HG02981 (cell line): ENCODE measurements around the gene STAC.
"Not testable (repeated sequence)": the region's sequence is repeated elsewhere in the genome, so short reads cannot be mapped to it uniquely, and the experiment has no call there.

Experiments used
- ATAC-seq: cut with Tn5 transposase; IDR thresholded peaks from one replicate; pipeline ENCODE4 v1.9.1; 2021; ENCODE audit warnings: mild to moderate bottlenecking, moderate library complexity; ENCODE audit not compliant: unreplicated experiment

Gene STAC

DNA sequence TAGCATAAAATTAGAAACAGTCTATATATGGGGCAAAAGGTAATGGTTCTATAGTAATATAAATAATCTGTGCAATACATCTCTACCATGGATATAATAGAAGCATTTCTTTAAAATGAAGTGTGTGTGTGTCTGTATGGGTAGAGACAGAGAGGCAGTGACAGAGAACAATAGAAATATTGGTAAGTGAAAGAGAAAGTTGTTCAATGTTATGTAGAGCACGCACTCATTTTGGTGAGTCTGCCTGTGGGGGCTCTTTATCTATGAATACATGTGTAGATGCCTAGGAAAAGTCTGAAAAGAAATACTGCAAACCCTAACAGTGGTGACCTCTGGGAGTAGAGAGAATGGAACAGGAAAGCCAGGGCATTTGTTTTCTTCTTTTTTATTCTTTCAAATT is 182.6 kb downstream of the STAC start:
- ATAC-seq, result no peak

DNA sequence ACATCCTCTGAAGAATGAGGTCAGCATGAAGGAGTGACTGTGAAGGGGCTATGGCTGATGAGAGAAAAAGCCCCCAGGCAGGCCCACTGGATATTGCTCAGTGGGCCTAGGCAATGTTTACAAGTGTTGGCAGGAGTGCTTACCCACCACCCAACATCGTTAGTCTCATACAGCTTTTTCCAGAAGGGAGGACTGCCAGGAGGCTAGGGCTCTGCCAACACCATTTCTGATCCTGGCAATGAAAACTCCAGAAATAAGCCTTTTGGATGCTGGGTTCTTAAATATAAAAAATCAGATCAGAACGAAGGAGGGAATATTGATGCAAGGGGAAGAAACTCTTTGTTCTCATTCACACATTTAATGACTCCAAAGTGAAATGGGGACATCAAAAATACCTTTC is 194.9 kb downstream of the STAC start:
- no peak for ATAC-seq

DNA sequence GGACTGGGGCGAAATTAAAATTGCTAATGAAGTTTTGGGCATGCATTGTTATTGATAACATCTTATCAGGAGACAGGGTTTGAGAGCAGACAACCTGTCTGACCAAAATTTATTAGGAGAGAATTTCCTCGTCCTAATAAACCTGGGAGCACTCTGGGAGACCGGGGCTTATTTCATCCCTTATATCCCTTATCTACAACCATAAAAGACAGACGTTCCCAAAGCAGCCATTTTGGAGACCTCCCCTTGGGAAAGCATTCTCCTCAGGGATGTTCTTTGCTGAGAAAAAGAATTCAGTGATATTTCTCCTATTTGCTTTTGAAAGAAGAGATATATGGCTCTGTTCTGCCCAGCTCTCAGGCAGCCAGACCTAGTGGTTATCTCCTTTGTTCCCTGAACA is 198.1 kb downstream of the STAC start:
- not testable (repeated sequence) for ATAC-seq

DNA sequence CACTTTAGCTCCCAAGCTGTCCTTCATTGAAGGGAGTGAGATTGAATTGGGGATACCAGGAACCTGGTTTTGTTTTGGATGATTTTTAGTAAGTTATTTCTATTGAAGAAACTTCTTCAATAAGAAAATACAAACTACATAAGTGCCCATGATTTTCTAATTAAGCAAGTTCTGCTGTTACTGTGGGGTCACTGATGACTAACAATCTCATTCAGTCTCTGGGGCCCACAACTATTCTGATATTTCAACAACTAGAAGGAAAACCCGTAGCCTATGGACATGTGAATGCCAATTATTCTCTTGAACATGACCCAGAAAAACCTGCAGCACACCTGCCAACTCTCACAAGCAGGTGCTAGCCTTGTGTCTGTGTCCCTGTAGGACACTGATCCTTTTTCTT is 199.4 kb downstream of the STAC start:
- ATAC-seq, result no peak

DNA sequence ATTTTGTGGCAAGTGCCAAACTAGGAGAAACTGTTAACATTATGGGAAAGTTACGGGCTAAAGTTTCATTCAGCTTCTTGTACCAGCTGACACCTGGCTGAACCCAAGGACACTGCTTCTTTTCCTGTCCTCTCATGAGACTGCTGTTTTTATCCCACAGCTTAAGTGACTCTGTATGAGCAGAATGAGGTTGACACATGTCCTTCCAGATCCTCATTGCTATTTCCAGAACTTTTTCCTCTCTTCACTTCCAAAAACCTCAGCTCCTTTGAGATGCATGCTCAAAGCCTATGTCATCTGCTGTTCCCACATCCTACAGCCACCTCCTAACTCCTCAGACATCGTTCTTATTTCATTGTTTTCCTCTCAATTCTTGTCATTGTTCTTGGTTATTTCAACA is 200.4 kb downstream of the STAC start:
- no peak for ATAC-seq

DNA sequence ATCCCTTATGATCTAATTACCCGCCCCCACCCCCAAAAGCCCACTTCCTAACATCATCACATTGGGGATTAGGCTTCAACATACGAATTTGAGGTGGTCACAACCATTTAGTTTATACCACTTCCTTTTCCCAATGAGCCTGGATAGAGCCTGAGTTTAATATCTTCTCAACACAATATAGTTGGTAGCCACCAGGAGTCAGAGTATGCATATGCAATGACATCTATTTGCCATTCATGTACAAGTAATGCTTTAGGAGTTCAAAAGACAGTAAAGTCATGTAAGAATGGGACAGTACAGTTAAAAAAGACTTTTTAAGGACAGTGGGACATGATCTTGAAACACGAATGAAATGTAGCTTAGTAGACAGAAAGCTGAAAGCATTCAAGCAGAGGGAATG is 211.7 kb downstream of the STAC start:
- ATAC-seq, result no peak

DNA sequence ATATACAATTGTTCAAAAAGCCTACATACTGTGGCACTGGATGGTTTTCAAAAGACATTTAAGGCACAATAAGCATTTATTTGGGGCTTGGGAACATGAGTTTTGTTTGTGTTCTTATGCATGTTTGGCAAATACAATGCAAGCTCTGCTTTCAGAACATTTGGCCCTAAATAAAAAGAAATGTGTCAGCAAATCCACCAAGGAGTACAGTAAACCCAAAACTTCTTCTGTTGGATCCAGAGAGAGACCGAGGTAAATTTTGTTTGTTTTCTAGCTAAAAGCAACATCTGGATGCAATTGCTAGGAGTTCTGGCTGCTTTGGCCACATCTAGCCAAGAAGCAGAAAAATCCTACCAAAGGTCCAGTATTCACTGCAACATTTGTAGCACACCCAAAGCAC is 215.2 kb downstream of the STAC start:
- no peak for ATAC-seq

DNA sequence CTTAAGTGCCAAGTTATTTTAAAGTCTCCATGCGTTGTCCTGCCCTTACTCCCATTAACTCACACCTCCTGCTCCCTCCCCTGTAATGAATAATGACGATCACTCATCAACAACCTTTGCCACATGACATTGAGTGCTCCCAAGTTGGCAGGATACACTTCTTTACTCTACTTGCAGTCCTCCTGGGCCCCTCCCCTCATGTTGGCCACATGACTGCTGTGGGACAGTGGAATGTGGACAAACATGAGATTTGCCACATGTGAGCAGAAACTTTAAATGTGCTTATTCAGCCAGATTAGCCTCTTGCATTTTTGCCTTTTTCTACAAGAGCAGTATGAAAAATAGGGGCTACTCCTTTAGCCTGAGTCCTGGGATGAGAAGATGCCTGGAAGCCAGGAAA is 216.1 kb downstream of the STAC start:
- ATAC-seq, result no peak

DNA sequence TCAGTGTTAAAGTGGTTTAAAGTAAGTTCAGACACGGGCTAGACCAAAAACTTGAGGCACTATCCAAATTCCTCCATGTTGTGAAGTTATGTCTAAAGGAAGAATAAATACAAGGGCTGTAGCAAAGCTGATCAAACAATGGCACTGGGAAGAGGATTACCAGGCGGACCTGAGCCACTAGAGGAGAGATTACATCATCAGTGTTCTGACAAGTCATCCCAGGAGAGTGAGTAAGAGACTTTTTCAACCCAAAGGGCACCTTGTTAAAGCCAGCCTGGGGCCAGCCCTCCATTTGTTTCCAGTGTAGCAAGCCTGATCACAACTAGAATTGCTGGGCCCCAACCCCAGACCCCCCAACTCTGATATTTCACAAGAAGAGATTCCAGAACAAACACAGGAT is 217.1 kb downstream of the STAC start:
- no peak for ATAC-seq
